Measurements from ENCODE around the gene CCDC57.
"Not testable (repeated sequence)": the region's sequence is repeated elsewhere in the genome, so short reads cannot be mapped to it uniquely, and the experiment has no call there.

CCDC57 gene

GRCh38 chr17:82215095-82215971, 2.7 kb upstream of the CCDC57 start:
- Histone ChIP-seq H3K9ac (ENCODE audit: low read length) (no peak overlapping the region), H3K4me2 (ENCODE audit: low read depth, low read length) (no peak overlapping the region), H3K36me3 (replicated peaks; ENCODE audit: insufficient read depth, low read length) (no peaks in the 10 kb centered on the region), H3K9me3 (replicated peaks; ENCODE audit: insufficient read depth, low read length) (no peaks in the 10 kb centered on the region), H3K27me3 (replicated peaks; ENCODE audit: insufficient read depth, low read length) (no peaks in the 10 kb centered on the region), H2AFZ (ENCODE audit: low read length) (no peak overlapping the region), H3K4me1 (ENCODE audit: low read length) (peaks cover 14% of the 10 kb centered on the region), H3F3A (ENCODE audit: insufficient read depth, low read length) (no peaks in the 10 kb centered on the region), H4K20me1 (ENCODE audit: insufficient read depth, low read length) (no peaks in the 10 kb centered on the region), H3K27ac (ENCODE audit: low read length) (no peak overlapping the region), H3K4me3 (ENCODE audit: low read length) (no peak overlapping the region), H3K79me2 (ENCODE audit: low read length) (peaks cover 11% of the 10 kb centered on the region; the same call in 1 of the 2 replicates), H3K9me2 (replicated peaks; ENCODE audit: insufficient read depth, low read length) (no peaks in the 10 kb centered on the region)
- TF ChIP-seq EZH2 (optimal IDR thresholded peaks at IDR 0.05; ENCODE audit: low read depth, low read length) (no peak), EZH2phosphoT487 (IDR thresholded peaks at IDR 0.05; ENCODE audit: low read length) (no peak)
- peak; percentile 4 for DNase-seq

DNA sequence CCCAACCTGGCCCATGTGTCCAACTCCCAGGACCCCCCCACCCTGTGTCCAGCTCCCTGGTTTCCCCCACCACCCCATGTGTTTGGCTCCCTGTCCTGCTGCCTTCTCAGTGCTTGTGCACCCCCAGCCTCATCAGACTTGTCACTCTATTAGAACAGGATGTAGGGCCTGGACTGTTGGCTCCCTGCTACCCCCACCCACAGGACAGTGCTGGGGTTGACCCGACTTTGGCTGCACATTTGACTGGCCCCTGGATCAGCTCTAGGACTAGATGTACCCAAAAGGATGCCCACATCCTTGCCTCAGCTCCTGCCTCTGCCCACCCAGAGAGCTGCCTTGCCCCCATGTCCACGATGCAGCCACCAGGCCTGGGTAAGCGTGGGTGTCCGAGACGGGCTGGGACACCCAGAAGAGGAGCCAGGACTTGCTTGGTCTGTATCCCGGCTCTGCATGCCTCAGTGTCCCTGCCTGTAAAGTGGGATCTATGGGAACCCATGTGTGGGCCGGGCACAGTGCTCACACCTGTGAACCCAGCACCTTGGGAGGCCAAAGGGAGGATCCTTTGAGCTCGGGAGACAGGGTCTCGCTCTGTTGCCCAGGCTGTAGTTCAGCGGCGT, 1.5 kb upstream of the CCDC57 start:
- Histone ChIP-seq H3K9me3 (replicated peaks; ENCODE audit: insufficient read depth, low read length) (no peaks in the 10 kb centered on the region), H3K9ac (ENCODE audit: low read length) (no peak overlapping the region), H3K4me3 (ENCODE audit: low read length) (no peak overlapping the region), H3K4me1 (ENCODE audit: low read length) (peaks cover 14% of the 10 kb centered on the region), H3K9me2 (replicated peaks; ENCODE audit: insufficient read depth, low read length) (no peaks in the 10 kb centered on the region), H3F3A (ENCODE audit: insufficient read depth, low read length) (no peaks in the 10 kb centered on the region), H4K20me1 (ENCODE audit: insufficient read depth, low read length) (no peaks in the 10 kb centered on the region), H3K27ac (ENCODE audit: low read length) (no peak overlapping the region), H3K79me2 (ENCODE audit: low read length) (peaks cover 11% of the 10 kb centered on the region; the same call in 1 of the 2 replicates), H2AFZ (ENCODE audit: low read length) (no peak overlapping the region), H3K36me3 (replicated peaks; ENCODE audit: insufficient read depth, low read length) (no peaks in the 10 kb centered on the region), H3K4me2 (ENCODE audit: low read depth, low read length) (no peak overlapping the region), H3K27me3 (replicated peaks; ENCODE audit: insufficient read depth, low read length) (no peaks in the 10 kb centered on the region)
- TF ChIP-seq EZH2phosphoT487 (IDR thresholded peaks at IDR 0.05; ENCODE audit: low read length) (no peak), EZH2 (optimal IDR thresholded peaks at IDR 0.05; ENCODE audit: low read depth, low read length) (no peak)
- TF ChIP-seq, protein P1, sequence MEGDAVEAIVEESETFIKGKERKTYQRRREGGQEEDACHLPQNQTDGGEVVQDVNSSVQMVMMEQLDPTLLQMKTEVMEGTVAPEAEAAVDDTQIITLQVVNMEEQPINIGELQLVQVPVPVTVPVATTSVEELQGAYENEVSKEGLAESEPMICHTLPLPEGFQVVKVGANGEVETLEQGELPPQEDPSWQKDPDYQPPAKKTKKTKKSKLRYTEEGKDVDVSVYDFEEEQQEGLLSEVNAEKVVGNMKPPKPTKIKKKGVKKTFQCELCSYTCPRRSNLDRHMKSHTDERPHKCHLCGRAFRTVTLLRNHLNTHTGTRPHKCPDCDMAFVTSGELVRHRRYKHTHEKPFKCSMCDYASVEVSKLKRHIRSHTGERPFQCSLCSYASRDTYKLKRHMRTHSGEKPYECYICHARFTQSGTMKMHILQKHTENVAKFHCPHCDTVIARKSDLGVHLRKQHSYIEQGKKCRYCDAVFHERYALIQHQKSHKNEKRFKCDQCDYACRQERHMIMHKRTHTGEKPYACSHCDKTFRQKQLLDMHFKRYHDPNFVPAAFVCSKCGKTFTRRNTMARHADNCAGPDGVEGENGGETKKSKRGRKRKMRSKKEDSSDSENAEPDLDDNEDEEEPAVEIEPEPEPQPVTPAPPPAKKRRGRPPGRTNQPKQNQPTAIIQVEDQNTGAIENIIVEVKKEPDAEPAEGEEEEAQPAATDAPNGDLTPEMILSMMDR (IDR thresholded peaks at IDR 0.05; ENCODE audit: low read length) = no peak
- no peak for DNase-seq

GRCh38 chr17:82213251-82214011, 789 bp upstream of the CCDC57 start:
- Histone ChIP-seq H3K27ac (ENCODE audit: low read length) (no peak overlapping the region), H2AFZ (ENCODE audit: low read length) (peak overlapping the region; percentile 95), H3K36me3 (replicated peaks; ENCODE audit: insufficient read depth, low read length) (no peaks in the 10 kb centered on the region), H3K9me2 (replicated peaks; ENCODE audit: insufficient read depth, low read length) (no peaks in the 10 kb centered on the region), H3K9me3 (replicated peaks; ENCODE audit: insufficient read depth, low read length) (no peaks in the 10 kb centered on the region), H3K79me2 (ENCODE audit: low read length) (peaks cover 11% of the 10 kb centered on the region; the same call in 1 of the 2 replicates), H3K4me2 (ENCODE audit: low read depth, low read length) (peak overlapping the region; percentile 94), H3K4me3 (ENCODE audit: low read length) (peak overlapping the region; percentile 92), H4K20me1 (ENCODE audit: insufficient read depth, low read length) (no peaks in the 10 kb centered on the region), H3K4me1 (ENCODE audit: low read length) (peaks cover 14% of the 10 kb centered on the region), H3K9ac (ENCODE audit: low read length) (peak overlapping the region; percentile 75), H3K27me3 (replicated peaks; ENCODE audit: insufficient read depth, low read length) (no peaks in the 10 kb centered on the region), H3F3A (ENCODE audit: insufficient read depth, low read length) (no peaks in the 10 kb centered on the region)
- no peak for DNase-seq
- no peak for TF ChIP-seq EZH2 (optimal IDR thresholded peaks at IDR 0.05; ENCODE audit: low read depth, low read length)
- TF ChIP-seq, protein P1 (IDR thresholded peaks at IDR 0.05; ENCODE audit: low read length) = no peak
- TF ChIP-seq EZH2phosphoT487 (IDR thresholded peaks at IDR 0.05; ENCODE audit: low read length) = no peak

DNA sequence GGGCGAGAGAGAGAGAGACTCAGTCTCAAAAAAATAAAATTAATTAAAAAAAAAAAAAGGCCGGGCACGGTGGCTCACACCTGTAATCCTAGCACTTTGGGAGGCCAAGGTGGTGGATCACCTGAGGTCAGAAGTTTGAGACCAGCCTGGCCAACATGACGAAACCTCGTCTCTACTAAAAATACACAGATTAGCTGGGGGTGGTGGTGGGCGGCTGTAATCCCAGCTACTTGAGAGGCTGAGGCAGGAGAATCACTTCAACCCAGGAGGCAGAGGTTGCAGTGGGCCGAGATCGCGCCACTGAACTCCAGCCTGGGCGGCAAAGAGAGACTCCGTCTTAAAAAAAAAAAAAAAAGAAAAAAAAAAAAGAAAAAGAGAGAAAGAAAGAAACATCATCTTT, 2.0 kb downstream of the CCDC57 start:
- not testable (repeated sequence) for H3K4me1 ChIP-seq (ENCODE audit: low read length); DNase-seq; H3K4me3 ChIP-seq (ENCODE audit: low read length); H3F3A ChIP-seq (ENCODE audit: insufficient read depth, low read length); H3K27me3 ChIP-seq (replicated peaks; ENCODE audit: insufficient read depth, low read length); H3K4me2 ChIP-seq (ENCODE audit: low read depth, low read length); H3K36me3 ChIP-seq (replicated peaks; ENCODE audit: insufficient read depth, low read length); H3K9me3 ChIP-seq (replicated peaks; ENCODE audit: insufficient read depth, low read length); H3K27ac ChIP-seq (ENCODE audit: low read length); H3K9ac ChIP-seq (ENCODE audit: low read length); H2AFZ ChIP-seq (ENCODE audit: low read length); H3K9me2 ChIP-seq (replicated peaks; ENCODE audit: insufficient read depth, low read length); H4K20me1 ChIP-seq (ENCODE audit: insufficient read depth, low read length)
- H3K79me2 ChIP-seq (ENCODE audit: low read length) = peaks cover 11% of the 10 kb centered on the region; the same call in 1 of the 2 replicates

Data from MM.1S (cell line).